Body of pancreas (tissue), 4 donors: ENCODE measurements around the gene FDX2. TPM values are rescaled to one million over a fixed set of nuclear protein-coding genes. Genes with fewer than 3 reads are reported as not detected.

ENCODE experiments used
- ATAC-seq: fragments of 150-250 bp; one replicate; pipeline ENCODE4 v1.9.1; 2016
- DNase-seq, 4 donors: peaks; one replicate each; pipeline ENCODE4 v3.0.0-alpha.2; 2019
- H3K27ac ChIP-seq, 4 donors: fragments of 200-600 bp; sonication (generic); 1 replicate in 3 of 4; 2 replicates in 1 of 4; pipeline versions ENCODE4 v1.5.1 to v1.6.1; 2016 to 2019; ENCODE audit warnings: mild to moderate bottlenecking in 1 of 4, mixed read lengths in 1 of 4, moderate library complexity in 1 of 4
- H3K27me3 ChIP-seq, 2 donors: fragments of 200-600 bp; sonication (generic); one replicate each; pipeline ENCODE4 v1.6.0; 2016; ENCODE audit warnings: mild to moderate bottlenecking in 1 of 2
- H3K36me3 ChIP-seq, 2 donors: fragments of 200-600 bp; sonication (generic); replicated peaks in 1 of 2; 2 replicates each; pipeline ENCODE4 v1.5.1; 2016; ENCODE audit warnings: low read depth in 2 of 2; ENCODE audit not compliant: insufficient read depth in 1 of 2
- H3K4me1 ChIP-seq: fragments of 200-600 bp; sonication (generic); one replicate; pipeline ENCODE4 v1.6.0; 2016
- H3K4me3 ChIP-seq, 2 donors: fragments of 200-600 bp; sonication (generic); 1 replicate in 1 of 2; 2 replicates in 1 of 2; pipeline ENCODE4 v1.5.1; 2016 to 2019
- H3K9me3 ChIP-seq, 3 donors: fragments of 200-600 bp; sonication (generic); 1 replicate in 2 of 3; 2 replicates in 1 of 3; pipeline ENCODE4 v1.5.1; 2016
- CTCF ChIP-seq, 7 experiments: fragments of 450-650 bp in 4 of 7; fragments of 200-600 bp in 3 of 7; sonication (generic) in 3 of 7; IDR thresholded peaks; one replicate each; pipeline ENCODE4 v1.5.1; 2016 to 2019; ENCODE audit warnings: antibody characterized with exemption in 7 of 7
- POLR2A ChIP-seq, 3 donors: fragments of 450-650 bp; IDR thresholded peaks; one replicate each; pipeline ENCODE4 v1.6.1; 2016; ENCODE audit warnings: antibody characterized with exemption in 3 of 3, mild to moderate bottlenecking in 2 of 3
- WGBS, 2 donors: methylation state at CpG; one replicate each; pipeline ENCODE4 v1.1.5; 2017; 5-methylcytosine and 5-hydroxymethylcytosine counted together
- intact Hi-C: fragments of 100-400 bp; cut with DNase I; formaldehyde crosslinking; loops from one replicate; pipeline ENCODE4 v1.15.1; 2023
- total RNA-seq, 2 donors: library from RNA; depleted of rRNA; stranded (reverse); fragments of >200 nt; gene quantifications; one replicate each; pipeline ENCODE4 v1.1.0, GENCODE V29; 2016

The FDX2 gene
- total RNA-seq, 2 donors from 2014 or later = 11.2 to 16.8 TPM

DNA sequence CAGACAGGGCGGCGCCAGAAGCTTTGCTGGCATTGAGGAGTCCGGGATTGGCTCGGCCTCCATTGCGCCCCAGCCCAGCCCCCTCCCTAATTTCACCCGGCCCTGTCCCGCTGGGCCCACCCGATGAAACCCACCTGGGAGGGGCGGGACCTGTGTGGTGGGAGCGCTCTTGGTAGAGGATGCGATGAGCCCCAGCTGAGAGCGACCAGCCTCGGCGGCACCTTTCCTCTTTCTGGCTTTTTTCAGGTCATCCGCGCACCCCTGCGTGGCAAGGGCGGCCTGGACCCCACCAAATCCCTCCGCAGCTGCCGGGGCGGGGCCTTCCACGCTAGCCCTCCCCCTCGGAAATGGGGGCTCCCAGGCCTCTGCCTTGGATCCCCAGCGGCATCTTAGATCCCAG, 6.4 kb downstream of the FDX2 start, which contains the start of gene ZGLP1:
Gene ZGLP1 (minus strand): TSS at position 393 of the 400 bp plus-strand sequence.
- H3K4me1 ChIP-seq = peaks cover under 1% of the 10 kb centered on the region
- 88 to 93% methylated on average over 20 to 24 of the region's 24 CpGs for WGBS, 2 donors
- H3K9me3 ChIP-seq = no peaks in the 10 kb centered on the region
- DNase-seq (no peak), ATAC-seq (no peak)
- H3K4me3 ChIP-seq = no peak within 1 kb of the TSS
- intact Hi-C loops = no loop called here
- TF ChIP-seq CTCF (IDR thresholded peaks at IDR 0.05) = no peak
- no peaks in the 10 kb centered on the region for H3K36me3 ChIP-seq
- H3K27ac ChIP-seq = no peak within 1 kb of the TSS
- no peaks in the 10 kb centered on the region for H3K27me3 ChIP-seq

DNA sequence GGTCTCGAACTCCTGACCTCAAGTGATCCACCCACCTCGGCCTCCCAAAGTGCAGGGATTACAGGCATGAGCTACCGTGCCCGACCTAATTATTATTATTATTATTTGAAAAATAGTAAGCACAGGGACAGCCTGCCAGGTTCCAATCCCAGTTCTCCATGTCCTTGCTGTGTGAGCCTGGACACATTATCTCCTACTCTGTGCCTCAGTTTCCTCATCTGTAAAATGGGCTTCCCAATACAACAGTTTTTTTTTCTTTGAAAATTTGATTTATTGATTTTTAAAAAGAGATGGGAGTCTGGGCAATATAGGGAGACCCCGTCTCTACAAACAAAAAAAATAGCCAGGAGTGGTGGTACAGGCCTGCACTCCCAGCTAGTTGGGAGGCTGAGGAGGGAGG, 9.5 kb downstream of the FDX2 start:
- no peak overlapping the region for H3K4me3 ChIP-seq
- no peak for TF ChIP-seq CTCF (IDR thresholded peaks at IDR 0.05)
- no peak for TF ChIP-seq POLR2A (IDR thresholded peaks at IDR 0.05)
- WGBS, 2 donors = 81 to 99% methylated on average over 5 of the region's 5 CpGs

DNA sequence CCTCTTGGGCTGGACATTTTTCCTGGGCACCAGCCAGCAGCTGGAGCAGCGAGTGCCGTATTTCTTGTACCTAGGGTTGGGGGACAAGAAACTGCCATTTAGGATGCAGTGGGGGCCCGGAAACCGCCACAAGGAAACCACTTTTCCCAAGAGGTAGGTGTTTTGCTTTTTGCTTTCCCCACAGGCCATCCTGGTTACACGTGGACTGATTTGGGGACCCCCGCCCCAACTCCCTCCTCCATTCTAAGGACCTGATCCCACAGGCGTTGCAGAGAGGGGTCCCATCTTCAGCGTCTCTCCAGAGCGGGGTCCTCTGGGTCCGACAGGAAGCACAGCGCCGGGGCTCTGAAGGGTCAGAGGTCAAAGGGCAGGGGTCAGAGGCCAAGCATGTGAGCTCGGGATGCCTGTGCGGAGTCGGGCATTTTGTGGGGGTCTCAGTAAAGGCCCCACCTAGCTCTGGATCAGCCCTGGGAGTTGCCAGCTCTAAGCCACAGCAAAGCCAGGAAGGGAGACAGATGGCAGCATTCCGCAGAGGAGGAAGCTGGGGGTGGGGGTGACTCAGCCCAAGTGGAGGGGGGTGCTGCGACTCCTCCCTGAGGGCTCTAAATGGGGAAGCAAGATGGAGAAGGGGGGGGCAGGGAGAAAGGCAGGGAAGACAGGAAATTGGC, 10.5 kb downstream of the FDX2 start:
- Histone ChIP-seq H3K4me3 (no peak overlapping the region), H3K4me1 (no peaks in the 10 kb centered on the region), H3K36me3 (no peaks in the 10 kb centered on the region), H3K9me3 (no peaks in the 10 kb centered on the region), H3K27ac (no peak overlapping the region), H3K27me3 (no peaks in the 10 kb centered on the region)
- intact Hi-C loops = no loop called here
- DNase-seq (peak in 1 of 4 donors; percentile 50), ATAC-seq (no peak)
- TF ChIP-seq CTCF (IDR thresholded peaks at IDR 0.05) (no peak), POLR2A (IDR thresholded peaks at IDR 0.05) (no peak)
- 71 to 72% methylated on average over 14 to 16 of the region's 17 CpGs for WGBS, 2 donors

More for the DNA sequence above, 9.5 kb downstream of the FDX2 start:
- no peaks in the 10 kb centered on the region for H3K9me3 ChIP-seq
- DNase-seq (no peak), ATAC-seq (no peak)
- intact Hi-C loops = no loop called here
- H3K27ac ChIP-seq = no peak overlapping the region
- no peaks in the 10 kb centered on the region for H3K27me3 ChIP-seq
- H3K4me1 ChIP-seq = no peaks in the 10 kb centered on the region
- no peaks in the 10 kb centered on the region for H3K36me3 ChIP-seq

- 29 to 49% methylated on average over 11 to 13 of the region's 14 CpGs for WGBS, 2 donors
- intact Hi-C loops = no loop called here
- DNase-seq (no peak), ATAC-seq (no peak)
- peaks cover 14% of the 10 kb centered on the region for H3K4me1 ChIP-seq
- no peaks in the 10 kb centered on the region for H3K36me3 ChIP-seq
- H3K9me3 ChIP-seq = no peaks in the 10 kb centered on the region
- no peak overlapping the region for H3K27ac ChIP-seq
- peaks cover 0 to 19% of the 10 kb centered on the region in 2 donors for H3K27me3 ChIP-seq
- TF ChIP-seq POLR2A (IDR thresholded peaks at IDR 0.05) (no peak), CTCF (IDR thresholded peaks at IDR 0.05) (no peak)
- H3K4me3 ChIP-seq = no peak overlapping the region
Observed at GRCh38 chr19:10299545-10300458, 16.0 kb downstream of the FDX2 start.
